Measurements from ENCODE around the gene GPR101. TPM values are rescaled to one million over a fixed set of nuclear protein-coding genes. Genes with fewer than 3 reads are reported as not detected.

The GPR101 gene
- total RNA-seq, 1 experiment from 2014 or later: not detected

Other genes starting within 250 kb of the GPR101 start
- gene RBMX, start 153.3 kb downstream of the GPR101 start, total RNA-seq (2022): 253 and 261 TPM in 2 replicates

Measured in Caco-2 (cell line).